GM12891 (cell line): ENCODE measurements around the gene ARIH1.

Experiments used
- PAX5 ChIP-seq: IDR thresholded peaks from 2 replicates; pipeline ENCODE4 v1.6.1; 2011; ENCODE audit warnings: low read length, moderate library complexity, mild to moderate bottlenecking; ENCODE audit not compliant: insufficient read depth, severe bottlenecking
- POLR2A ChIP-seq: IDR thresholded peaks from 2 replicates; pipeline ENCODE4 v1.6.1; 2011; ENCODE audit warnings: low read depth, low read length, control low read depth

DNA sequence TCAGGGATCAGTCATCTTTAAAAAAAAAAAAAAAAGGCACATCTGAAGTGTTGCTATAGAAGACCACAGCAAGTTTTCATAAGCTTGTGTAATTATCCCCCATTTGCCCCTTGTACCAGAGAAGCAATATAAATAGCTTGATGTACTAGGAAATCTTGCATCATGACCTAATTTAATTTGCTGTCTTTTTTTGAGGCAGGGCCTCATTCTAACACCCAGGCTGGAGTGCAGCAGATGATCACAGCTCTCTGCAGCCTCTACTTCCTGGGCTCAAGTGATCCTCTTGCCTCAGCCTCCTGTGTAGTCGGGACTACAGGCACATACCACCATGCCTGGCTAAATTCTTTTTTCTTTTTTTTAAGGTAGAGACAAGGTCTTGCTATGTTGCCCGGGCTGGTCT lies 88.7 kb downstream of the ARIH1 start:
- TF ChIP-seq PAX5, result no peak
- TF ChIP-seq POLR2A, result no peak
